Fibroblast of the aortic adventitia (primary cell): Measurements from ENCODE around the gene ADAMTS20. TPM values are rescaled to one million over a fixed set of nuclear protein-coding genes. Genes with fewer than 3 reads are reported as not detected.
A peak's percentile ranks its signal among the peaks of the same experiment; 100 is the strongest.

Experiments
- DNase-seq: peaks from one replicate; pipeline ENCODE4 v3.0.0-alpha.2; 2010; ENCODE audit warnings: low read depth
- H3K4me3 ChIP-seq: 2 replicates; pipeline ENCODE4 v1.5.1; 2011; ENCODE audit warnings: low read depth, mild to moderate bottlenecking, control low read depth, low read length, moderate library complexity
- CTCF ChIP-seq: IDR thresholded peaks from 2 replicates; pipeline ENCODE4 v1.5.1; 2011; ENCODE audit warnings: mild to moderate bottlenecking, low read length, control low read depth, inconsistent platforms; ENCODE audit not compliant: insufficient read depth
- total RNA-seq: library from RNA; depleted of rRNA; stranded (reverse); fragments of >200 nt; gene quantifications from 2 replicates; pipeline ENCODE4 v1.2.3, GENCODE V29; 2012; ENCODE audit warnings: low replicate concordance

Gene ADAMTS20
- total RNA-seq, 1 donor, result not detected

GRCh38 chr12:43329375-43329774 lies 222.6 kb downstream of the ADAMTS20 start:
- TF ChIP-seq CTCF, result no peak
- peak; percentile 78 for DNase-seq
- H3K4me3 ChIP-seq, result no peak overlapping the region

DNA sequence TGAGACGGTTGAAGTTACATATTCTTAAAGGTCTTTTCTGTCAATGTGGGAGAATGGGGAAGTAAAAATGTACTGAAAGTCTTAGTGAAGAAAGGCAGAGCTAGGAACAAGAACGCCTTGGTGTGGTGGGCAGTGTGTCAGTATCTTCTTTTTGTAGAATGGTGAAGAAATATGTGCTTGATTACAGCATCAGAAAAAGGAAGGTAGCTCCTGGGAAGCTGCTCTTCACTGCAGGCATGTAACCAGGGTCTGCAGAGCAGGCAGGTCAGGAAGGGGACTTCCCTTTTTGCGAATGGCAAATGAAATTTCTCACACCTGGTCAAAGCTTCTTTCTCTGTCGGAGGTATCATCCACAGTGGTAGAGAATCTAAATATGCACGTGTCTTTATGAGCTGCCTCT lies 226.2 kb downstream of the ADAMTS20 start:
- no peak for DNase-seq
- no peak for TF ChIP-seq CTCF

GRCh38 chr12:43320281-43320680 lies 231.7 kb downstream of the ADAMTS20 start:
- no peak for DNase-seq
- H3K4me3 ChIP-seq, result no peak overlapping the region
- no peak for TF ChIP-seq CTCF

More for the DNA sequence above, 226.2 kb downstream of the ADAMTS20 start:
- H3K4me3 ChIP-seq, result no peak overlapping the region

GRCh38 chr12:43318021-43318420 lies 234.0 kb downstream of the ADAMTS20 start:
- no peak for DNase-seq
- H3K4me3 ChIP-seq, result no peak overlapping the region
- no peak for TF ChIP-seq CTCF

GRCh38 chr12:43317156-43317555 lies 234.8 kb downstream of the ADAMTS20 start:
- TF ChIP-seq CTCF, result no peak
- H3K4me3 ChIP-seq, result no peak overlapping the region
- DNase-seq, result no peak

GRCh38 chr12:43316520-43316919 lies 235.5 kb downstream of the ADAMTS20 start:
- TF ChIP-seq CTCF, result no peak
- no peak overlapping the region for H3K4me3 ChIP-seq
- no peak for DNase-seq

- no peak overlapping the region for H3K4me3 ChIP-seq
- peak; percentile 84 for DNase-seq
- no peak for TF ChIP-seq CTCF
These were observed 236.0 kb downstream of the ADAMTS20 start for GRCh38 chr12:43315961-43316360.
